Kidney glomerular epithelial cell (primary cell): Measurements from ENCODE around the gene MAB21L4.

Source experiments
- DNase-seq: peaks from one replicate; lab custom pipeline; 2025; lab: John Stamatoyannopoulos, UW

The MAB21L4 gene

DNA sequence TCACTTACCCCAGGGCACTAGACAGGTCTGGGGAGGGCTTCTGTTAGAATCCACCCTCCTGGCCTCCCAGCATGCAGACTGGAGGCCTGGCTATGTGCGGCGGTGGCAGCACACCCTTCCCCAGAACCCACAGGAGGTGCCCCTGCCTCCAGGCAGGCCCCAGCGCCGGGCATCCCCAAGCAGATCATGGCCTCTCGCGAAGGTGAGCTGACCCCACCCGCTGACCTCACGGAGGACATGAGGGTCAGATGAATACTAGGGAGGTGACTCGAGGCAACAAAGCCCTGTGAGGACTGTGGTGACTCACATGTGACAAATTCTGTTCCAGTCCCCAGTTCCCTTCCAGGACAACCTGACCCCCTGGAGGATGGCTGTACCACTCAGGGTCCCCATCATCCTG, 1.9 kb downstream of the MAB21L4 start:
- no peak for DNase-seq

DNA sequence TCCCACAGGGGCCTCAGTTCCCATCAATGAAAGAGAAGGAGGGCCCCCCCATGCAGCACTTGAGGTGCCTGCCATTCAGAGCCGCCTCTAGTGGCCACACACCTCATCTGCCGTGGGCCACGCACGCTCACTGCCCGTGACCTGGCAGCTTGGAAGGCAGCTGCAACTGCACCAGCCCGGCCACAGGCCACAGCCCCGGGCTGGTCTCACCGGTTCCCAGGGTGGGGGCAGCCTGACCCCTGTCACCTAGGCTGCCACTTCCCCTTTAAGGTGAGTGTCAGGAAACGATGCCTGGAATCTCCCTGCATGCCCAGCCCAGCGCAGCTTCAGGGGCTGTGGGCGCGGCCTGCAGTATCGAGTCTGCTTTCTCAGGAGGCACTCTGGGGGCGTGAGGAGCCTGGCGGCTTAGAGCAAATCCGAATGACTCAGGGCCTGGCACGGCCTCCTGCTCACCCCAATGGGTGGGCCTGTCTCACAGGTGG, 2.6 kb downstream of the MAB21L4 start:
- no peak for DNase-seq

DNA sequence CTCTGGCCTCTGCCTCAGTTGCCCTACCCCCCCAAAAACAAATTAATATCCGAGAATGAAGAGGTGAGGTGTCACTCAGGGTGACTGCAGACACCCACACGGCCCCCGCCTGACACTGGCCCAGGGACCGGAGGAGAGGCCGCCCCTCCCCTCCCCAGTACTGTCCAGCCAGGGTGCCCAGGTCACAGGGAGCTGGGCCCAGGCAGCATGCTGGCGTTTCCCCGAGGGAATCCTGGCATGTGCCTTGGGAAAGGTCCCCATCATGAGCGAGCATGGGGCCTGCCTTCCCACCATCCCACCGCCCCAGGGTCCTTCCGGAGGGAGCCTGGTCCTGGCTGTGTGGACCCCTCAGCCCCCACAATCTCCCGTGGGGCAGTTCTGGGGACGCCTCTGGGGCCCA, 3.0 kb downstream of the MAB21L4 start:
- DNase-seq, result no peak

DNA sequence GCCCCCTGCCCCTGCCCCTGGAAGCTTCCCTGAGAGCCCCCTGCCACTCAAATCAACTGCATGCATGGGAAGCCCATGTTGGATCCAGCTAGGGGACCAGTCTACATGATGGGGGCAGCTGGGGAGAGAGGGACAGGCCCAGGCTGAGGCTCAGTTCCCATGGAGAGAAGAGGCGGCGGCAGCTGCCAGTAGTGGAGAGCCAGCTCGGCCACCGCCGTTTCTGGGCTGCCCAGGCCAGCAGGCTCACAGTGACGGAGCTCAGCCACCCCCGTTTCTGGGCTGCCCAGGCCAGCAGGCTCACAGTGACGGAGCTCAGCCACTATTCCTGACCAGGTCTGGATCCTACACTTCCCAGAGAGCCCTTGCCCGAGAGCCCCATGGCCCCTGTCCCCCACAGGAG, 3.6 kb downstream of the MAB21L4 start:
- DNase-seq, result no peak

DNA sequence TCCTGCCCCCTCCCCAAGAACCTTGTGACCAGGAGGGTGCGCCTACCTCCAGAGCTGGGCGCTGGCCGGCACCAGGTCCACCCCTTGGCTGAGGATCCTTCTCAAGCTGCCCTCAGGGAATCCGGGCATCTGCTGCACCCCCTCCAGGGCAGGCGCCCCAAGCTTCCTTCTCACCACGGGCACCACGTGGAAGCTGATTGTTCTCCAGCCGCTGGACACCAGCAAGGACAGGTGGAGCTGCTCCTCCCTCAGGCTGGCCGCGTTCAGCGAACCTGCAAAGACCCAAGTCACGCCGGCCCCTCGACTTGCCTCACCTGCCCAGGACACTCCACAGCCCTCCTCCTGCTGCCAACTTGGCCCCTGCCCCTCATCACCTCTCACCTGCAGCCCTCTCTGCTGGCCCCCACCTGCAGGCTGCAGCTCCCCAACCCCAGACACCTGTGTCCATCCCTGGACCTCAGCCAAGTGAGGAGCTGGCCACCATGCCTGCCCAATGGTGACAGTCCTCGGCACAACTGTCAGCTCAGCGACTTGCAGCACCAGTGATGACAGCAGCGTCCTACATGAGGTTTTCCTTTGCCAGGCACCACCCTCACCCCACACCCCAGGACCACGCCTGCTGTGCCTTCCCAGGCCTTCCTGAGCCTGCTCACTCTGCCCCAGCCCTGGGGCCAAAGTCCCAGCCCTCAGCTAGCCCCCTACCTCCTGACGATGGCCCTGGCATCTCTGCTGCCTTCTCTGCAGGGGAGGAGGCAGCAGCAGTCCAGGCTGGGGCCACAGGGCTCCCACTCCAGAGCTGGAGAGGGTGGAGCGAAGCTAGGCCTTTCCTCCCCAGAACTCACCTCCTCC, 4.2 kb downstream of the MAB21L4 start:
- DNase-seq, result no peak

DNA sequence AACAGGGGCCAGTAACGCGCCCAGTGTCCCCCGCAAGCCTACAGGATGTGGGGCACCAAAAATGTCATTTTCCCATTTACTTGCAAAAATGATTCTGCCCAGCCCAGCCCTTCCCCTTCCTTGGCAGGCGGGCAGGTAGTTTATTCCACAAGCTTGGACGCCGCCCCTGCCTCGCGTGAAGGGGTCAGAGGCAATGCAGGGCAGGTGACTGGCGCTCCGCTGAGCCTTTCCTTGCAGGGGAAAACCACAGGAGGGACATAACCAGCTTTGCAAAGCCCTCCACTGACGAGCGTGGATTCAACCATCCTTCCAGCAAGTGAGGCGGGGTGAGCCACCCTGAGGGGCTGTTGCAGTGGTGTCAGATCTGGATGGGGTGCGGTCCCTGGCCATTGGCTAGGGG, 5.3 kb downstream of the MAB21L4 start:
- DNase-seq, result no peak

DNA sequence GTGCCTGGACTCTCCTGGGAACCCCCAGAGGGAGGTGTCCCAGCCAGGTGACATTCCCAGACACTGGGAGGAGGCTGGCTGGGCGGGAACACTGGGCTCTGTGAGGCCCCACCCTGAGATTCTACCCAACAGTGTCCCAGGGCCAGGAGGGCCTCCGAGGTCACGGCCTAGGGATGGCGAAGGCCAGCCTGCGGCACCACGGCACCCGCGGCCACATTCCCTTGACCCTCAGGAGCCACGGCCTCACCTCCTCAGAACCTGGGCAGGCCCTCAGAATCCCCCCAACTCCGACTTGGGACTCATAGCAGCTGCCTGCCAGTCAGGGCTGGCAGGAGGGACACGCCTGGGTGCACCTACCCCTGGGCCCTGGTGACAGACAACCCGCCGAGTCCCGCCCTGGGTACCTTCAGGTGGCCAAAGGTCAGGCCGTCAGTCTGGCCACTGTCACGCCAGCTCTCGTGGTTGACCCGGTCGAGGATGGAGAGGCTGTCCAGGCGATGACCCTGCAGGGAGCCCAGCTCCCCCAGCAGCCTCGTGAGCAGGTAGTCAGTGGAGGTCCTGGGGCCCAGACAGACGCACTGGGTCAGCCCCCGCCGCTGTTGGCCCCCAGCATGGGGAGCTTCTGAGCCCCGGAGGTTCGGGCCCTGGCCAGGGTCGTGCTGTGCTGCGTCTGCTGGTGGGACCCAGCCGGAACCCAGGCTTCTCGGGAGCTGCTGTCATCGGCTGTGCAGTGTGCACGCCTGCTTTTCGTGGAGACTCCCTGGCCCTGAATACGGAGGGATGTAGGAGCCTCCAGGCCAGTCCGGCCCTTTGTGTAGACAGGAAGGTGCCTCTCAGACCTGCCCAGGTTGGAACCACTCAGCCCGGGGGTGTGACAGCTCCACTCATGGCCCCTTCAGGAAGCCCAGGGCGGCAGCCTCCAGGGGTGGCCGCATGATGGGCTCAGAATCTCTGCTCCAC, 6.1 kb downstream of the MAB21L4 start:
- no peak for DNase-seq

DNA sequence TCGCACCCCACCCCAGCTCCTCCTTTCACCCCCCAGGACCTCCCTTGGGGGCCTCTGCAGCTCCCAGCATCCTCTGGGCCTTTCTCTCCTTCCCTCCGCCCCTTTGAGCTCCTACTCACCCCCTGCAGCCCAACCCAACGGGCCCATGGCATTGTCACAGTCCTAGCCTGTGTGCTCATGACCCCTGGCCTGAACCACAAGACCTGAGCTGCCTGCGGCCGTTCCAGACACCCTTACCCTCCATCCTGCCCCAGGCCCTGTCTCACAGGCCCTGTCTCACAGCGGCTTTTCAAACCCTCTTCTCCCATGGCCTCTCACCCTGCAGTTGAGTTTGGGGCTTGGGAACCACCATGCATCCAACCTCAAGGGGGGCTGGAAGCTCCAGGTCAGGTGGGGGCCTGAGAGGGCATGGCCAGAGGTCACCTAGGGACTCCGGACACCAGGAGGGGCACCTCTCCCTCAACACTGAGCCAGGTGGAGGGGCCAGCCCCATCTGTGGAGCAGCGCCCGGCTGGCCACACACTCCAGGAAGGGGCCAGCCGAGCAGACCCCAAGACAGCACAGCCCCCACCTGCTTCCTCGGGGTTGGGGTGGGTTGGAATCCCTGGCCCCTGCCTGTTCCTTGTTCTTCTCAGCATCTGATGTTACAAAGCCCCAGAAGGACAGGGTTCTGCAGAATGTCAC, 6.9 kb downstream of the MAB21L4 start:
- no peak for DNase-seq

DNA sequence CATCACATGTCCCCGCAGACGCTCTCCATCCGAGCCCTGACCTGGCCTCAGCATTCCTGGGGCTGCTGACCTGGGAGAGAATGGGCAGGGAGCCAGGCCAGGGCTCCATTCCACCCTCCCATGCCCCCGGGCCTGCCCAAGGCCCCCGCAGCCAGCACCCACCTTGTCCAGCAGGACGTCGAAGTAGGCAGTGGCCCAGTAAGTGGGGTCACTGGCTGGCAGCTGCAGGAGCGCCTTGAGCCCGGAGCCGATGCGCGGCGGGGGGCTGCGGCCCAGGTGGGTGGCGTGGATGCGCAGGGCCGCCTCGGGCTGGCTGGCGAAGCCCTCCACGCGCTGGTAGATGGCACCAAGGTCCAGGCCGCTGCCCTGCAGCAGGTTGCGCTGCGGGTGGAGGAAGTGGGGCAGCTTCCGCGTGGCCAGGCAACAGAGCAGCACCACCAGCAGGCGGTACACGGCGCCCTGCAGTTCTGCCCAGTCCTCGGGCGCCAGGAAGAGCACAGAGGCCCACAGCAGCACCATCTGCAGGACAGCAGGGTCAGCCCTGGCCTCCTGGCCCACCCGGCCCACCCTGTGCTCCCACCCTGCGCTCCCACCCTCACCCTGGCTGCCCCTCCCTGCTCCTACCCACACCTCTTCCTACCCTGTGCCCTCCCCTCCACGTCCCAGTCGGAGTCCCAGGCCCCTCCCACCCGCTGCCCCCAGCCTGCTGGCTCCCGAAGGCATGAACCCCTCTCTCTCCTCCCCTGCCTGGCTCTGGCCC, 7.6 kb downstream of the MAB21L4 start:
- DNase-seq, result no peak

DNA sequence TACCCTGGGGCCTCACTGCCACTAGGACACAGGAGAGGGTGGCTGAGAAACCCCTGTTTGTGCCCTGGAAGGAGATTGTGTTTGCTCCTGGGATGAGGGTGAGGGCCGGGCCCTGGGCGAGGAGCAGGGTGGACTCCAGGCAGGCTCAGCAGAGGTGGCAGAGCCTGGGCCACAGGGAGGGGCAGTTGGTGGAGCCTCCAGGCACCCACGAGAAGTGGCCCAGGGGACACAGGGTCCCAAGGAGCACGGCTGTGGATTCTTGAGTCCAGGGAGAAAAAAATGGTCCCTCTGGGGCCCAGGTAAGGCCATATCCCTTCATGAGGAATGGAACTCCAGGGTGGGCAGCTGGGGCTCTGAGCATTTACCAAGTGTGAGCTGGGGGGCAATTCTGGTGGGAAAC, 8.3 kb downstream of the MAB21L4 start:
- no peak for DNase-seq

DNA sequence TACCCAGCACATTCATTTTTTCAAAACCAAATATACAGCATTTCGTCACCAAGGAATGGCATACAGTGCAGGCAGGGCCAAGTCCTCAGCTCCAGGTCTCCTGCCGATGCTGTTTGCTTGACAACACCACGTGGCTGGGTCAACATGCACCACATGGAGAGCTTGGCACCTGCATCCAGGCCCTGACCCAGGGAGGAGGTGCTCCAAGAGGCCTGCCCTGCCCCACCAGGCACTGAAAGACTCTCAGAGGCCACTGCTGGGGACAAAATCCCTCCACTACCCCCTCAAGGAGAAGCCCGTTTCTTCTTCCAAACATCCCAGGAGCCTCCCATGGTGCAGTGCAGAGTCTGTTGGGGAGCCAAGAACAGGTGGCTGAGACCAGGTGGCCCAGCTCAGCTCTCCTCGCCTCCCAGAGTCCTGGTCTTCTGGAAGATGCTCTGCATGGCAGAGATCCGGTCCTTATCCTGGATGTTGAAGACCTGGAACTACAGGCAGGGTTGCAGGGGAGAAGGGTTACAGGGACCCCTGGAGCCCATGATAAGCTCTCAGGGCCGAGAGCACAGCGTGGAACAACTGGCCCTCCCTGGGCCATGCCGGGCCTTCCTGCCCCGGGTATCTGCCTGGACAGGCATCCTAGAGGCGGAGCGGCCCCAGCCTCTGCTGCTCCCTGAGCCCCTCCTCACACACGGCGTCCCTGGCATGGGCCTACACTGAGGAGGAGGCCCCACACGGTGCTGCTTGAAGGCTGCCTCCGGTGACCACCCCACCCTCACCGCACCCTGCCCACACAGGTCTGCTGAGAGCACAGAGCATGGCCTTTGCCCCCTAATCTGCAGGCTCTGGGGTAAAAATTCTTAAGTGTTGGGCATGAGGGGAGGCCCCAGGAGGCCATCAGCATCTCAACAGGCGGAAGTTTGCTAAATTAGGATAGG, 9.0 kb downstream of the MAB21L4 start:
- no peak for DNase-seq

DNA sequence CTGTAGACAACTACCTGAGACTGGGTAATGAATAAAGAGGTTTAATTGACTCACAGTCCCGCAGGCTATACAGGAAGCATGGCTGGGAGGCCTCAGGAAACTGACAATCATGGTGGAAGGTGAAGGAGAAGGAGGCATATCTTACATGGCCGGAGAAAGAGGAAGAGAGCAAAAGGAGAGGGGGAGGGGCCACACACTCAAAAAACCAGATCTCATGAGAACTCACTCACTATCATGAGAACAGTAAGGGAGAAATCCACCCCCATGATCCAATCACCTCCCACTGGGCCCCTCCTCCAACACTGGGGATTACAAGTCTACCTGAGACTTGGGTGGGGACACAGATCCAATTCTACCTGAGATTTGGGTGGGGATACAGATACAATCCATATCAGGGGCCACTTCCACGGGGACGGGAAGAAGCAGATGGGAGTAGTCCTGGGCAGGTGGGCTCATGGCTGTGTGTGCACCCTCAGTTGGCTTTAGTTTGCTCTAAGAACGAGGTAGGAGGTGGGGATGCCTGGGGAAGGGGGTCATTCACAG, 9.9 kb downstream of the MAB21L4 start:
- no peak for DNase-seq

DNA sequence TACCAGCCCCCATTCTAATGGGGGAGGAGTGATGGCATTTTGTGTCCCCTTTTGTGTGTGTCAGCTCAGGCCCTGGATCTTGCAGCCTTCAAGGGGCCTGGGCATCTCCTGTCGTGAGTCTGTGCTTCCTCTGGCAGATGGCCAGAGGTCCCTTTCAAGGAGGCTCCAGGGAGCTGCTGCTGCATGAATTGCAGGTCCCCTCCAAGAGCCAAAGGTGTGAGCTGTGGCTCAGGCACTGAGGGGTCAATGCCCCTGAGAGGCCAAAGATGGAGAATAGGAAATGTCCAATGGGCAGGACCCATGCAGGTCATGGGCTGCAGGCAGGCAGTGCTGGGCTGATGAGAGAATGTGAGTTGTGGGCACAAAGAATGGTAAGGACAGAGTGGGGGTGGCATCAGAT, 10.4 kb downstream of the MAB21L4 start:
- no peak for DNase-seq

DNA sequence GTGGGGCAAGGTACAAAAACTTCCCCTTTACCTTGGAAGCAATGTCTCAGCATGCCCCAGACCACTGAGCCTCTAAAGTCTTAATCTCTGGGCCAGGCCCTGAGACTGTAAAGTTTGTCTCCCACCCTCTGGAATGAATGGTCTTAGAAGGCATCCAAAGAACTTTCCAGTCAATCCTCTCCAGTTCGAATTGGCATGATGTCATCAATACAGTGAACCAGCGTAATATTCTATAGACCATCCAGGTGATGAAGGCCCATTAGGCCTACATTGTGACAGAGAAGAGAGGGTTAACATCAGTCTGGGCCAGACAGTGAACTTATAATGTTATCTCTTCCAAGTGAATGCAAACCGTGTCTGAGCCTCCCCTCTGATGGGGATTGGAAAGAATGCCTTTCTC, 11.2 kb downstream of the MAB21L4 start:
- DNase-seq, result no peak

DNA sequence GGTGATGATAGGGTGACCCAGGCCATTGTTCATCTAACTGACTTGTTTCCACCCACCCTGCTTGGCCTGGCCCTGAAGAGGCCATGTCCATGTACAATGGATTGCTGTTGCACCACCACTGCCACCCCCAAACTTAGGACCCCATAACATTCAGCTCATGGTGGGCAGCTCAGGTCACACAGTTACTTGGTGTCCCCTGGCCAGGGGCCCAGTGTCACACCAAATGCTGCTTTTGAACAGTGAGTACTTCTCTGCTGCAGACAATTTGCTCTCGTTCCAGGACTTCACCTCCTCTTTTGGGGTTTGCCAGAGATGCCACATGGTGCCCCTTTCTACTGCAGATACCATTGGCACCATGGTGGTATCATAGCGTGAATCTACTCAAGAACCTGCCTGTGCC, 11.7 kb downstream of the MAB21L4 start:
- DNase-seq, result no peak

DNA sequence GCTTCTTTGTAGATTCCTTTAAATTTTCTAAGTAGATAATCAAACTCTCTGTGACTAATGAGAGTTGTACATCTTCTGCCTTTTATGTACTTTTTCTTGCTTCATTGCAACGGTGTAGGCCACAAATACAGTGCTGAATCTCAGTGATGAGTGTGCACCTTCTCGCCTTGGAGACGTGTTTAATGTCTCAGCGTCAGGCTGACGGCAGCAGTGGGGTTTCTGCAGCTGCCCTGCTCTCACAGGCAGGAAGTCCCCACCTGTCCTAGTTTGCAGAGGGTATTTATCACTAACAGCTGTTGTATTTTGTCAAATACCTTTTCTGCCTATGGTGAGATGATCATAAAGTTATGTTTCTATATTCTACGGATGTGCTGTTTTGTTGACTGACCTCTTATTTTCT, 14.0 kb downstream of the MAB21L4 start:
- no peak for DNase-seq

DNA sequence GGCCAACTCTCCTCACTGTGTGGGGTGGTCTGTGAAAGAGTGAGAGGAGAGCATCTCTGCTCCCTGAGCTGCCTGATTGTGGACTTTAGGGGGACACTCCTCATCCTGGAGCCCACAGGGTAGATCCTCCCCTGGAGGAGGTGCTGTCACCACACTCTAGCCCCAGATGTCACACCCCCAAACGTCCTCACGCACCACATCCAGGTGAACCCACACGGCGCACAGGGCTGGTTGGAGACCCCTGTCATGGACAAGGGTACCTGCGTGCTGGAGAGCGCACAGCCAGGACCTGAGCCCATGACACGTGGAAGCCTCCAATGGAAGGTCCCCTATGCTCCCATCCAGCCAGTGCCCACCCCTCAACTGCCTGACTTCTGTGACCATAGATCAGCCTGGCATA, 16.9 kb downstream of the MAB21L4 start:
- no peak for DNase-seq

DNA sequence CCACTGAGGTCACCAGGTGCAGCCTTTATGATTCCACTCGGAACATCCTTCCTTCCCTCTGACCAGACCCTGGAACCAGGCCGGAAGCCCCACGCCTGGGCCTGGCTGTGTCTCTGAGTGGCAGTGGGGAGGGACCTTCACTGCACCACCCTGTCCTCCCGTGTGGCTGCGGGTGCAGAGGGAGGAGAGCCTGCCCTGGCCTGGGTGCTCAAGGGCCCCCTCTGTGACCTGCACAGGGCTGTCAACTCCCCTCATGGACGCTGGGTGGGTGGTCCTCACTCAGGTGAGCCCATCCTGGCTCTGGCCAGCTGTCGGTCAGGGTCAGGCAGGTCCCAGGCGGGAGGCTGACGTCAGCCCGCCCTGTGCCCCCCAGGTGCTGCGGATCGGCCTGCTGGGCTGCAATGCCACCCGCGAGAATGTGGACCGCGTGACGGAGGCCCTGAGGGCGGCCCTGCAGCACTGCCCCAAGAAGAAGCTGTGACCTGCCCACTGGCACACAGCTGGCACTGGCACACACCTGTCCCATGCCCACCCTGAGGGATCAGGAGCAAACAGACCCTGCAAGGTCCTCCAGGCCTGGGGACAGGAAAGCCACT, 17.5 kb downstream of the MAB21L4 start:
- DNase-seq, result no peak

DNA sequence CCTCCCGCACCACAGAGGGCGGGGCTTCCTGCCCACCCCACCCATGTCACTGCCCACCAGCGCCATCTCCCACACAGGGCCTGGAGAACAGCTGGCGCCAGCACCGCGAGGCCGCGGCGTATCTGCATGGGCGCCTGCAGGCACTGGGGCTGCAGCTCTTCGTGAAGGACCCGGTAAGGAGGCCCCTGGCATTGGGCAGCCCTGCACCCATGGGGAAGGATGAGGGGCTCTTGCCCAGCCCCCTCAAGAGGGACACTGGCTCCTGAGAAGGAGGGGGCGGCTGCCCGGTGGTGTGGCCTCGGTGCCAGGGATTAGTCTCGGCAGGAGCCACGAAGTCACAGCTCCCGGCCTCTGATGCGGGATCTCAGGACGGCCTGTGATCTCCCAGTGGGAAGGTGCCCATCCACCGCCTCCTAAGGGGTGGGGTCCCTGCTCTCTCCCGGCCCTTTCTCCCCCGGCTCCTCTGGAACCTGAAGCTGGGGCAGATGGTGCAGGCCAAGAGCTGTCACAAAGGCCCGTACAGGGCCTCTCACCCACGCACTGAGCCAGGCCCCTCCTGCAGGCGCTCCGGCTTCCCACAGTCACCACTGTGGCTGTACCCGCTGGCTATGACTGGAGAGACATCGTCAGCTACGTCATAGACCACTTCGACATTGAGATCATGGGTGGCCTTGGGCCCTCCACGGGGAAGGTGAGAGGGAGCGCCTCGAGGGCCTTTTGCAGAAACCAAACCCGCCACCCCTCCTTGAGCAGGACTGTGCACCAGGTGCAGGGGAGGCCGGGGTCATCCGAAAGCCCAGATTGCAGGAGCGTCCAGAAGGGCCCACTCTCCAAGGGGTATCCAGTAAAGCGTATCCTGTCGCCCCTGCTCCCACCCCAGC, 18.3 kb downstream of the MAB21L4 start:
- DNase-seq, result no peak
